NCI-H2196 treated with DMSO at 0.1 percent for 48 hours (cell line): ENCODE results near the gene EIF2S1.
A peak's percentile ranks its signal among the peaks of the same experiment; 100 is the strongest.
"Not testable (repeated sequence)": the region's sequence is repeated elsewhere in the genome, so short reads cannot be mapped to it uniquely, and the experiment has no call there.

Source experiments
- DNase-seq: peaks from one replicate; lab custom pipeline; 2025; ENCODE audit not compliant: unreplicated experiment; lab: John Stamatoyannopoulos, UW

Gene EIF2S1

DNA sequence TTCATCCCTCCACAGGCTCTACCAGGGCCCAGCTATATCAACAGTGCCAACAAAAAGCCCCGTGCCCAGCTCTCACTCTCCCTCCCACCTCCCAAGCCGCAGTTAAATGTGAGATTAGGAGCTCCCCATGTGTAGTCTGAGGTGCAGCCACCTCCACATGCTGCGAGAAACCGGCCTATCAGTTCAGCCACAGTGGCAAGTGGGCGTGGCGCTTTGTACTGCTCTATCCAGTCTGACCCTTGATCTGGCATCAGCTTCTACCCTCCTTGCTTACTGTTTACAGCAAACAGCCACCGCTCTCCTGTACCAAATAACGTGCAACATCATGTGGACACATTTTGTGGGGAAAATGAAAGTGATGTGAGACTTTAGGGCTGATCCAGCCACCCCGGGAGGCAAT, 50.2 kb downstream of the EIF2S1 start:
- no peak for DNase-seq

DNA sequence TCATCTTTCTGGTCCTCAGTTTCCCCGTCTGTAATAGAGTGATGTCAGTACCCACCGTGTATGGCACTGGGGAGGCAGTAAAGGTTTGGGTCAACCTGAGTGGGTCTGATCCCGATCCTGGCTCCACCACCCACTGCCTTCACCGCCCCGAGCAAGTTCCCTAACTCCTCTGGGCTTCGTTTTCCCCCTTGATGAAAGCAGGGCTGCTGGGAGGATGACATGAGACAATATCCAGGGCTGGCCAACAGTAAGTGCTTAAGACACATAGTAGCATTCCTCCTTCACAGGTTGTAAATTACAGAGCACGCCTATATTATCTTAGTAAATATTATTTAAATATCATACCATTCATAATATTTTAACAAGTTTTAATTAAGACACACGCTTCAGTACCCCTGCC, 51.2 kb downstream of the EIF2S1 start:
- no peak for DNase-seq

DNA sequence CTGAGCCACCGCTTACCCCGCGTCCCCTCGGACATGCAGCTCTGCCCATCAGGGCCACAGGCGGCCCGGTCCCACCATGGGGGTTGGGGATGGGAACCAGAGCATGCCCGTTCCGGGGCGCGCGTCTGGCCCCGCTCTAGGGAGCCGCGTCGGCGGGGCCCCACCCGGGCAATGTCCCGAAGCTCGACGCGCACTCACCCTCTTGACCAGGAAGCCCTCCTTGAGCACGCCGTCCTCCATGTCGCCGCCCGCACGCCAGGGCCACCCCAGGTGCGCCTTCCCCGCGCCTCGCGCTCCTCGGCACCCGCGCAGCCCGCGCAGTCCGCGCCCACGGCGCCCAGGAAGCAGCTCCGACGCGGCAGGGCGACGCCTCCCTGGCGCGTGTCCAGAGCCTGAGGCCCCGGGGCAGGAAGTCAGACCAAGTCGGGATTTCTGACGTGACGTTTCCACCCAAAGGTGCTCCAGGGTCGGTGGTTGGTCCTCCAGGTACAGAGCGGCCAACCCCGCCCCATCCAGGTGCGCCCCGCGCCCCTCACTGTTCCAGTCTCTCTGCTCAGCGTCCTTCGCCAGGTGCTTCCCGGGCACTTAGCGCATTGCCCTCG, 51.8 kb downstream of the EIF2S1 start, which contains the start of gene PLEK2:
TSS of gene PLEK2 (minus strand) at position 346 of the 602 bp plus-strand sequence. CDS start at position 240, 106 bp downstream.
- peak; percentile 52 for DNase-seq

GRCh38 chr14:67413806-67414769, 54.0 kb downstream of the EIF2S1 start:
- no peak for DNase-seq

DNA sequence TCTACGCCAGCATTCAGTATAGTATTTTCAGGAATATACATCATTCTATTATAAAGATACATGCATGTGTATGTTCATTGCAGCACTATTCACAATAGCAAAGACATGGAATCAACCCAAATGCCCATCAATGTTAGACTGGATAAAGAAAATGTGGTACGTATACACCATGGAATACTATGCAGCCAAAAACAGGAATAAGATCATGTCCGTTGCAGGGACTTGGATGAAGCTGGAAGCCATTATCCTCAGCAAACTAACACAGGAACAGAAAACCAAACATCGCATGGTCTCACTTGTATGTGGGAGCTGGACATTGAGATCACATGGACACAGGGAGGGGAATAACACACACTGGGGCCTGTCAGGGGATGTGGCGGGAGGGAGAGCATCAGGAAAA, 55.5 kb downstream of the EIF2S1 start:
- DNase-seq, result not testable (repeated sequence)

DNA sequence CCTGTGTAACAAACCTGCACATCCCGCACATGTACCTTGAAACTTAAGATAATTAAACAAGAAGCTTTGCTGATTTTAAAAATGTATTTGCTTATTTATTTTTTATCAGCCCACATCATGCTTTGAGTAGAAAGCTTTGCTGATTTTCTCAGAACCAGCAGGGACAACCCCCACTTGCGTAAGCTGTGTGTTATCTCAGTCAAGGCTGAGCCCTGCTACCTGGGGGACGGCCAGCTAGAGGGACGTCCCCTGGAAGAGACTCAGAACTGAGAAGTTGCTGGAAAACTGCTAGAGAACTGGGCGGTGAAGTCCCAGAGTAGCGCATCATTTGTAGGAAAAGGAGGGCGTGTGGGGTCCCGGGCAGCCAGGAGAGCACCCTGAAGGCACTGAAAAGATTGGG, 56.0 kb downstream of the EIF2S1 start:
- no peak for DNase-seq

GRCh38 chr14:67416810-67417209, 56.7 kb downstream of the EIF2S1 start:
- no peak for DNase-seq

DNA sequence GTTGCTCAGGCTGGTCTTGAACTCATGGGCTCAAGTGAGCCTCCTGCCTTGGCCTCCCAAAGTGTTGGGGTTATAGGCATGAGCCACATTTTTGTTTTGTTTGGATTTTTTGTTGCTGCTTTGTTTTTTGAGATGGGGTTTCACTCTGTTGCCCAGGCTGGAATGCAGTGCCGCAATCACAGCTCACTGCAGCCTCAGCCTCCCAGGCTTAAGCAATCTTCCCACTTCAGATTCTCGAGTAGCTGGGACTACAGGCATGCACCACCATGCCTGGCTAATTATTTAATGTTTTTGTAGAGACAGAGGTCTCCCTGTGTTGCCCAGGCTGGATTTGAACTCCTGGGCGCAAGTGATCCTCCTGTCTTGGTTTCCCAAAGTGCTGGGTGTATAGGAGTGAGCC, 57.5 kb downstream of the EIF2S1 start:
- DNase-seq, result no peak

- DNase-seq, result no peak
Measured at GRCh38 chr14:67418401-67419191, 58.5 kb downstream of the EIF2S1 start.

- DNase-seq, result no peak
Measured at GRCh38 chr14:67420102-67420739, 60.1 kb downstream of the EIF2S1 start.

DNA sequence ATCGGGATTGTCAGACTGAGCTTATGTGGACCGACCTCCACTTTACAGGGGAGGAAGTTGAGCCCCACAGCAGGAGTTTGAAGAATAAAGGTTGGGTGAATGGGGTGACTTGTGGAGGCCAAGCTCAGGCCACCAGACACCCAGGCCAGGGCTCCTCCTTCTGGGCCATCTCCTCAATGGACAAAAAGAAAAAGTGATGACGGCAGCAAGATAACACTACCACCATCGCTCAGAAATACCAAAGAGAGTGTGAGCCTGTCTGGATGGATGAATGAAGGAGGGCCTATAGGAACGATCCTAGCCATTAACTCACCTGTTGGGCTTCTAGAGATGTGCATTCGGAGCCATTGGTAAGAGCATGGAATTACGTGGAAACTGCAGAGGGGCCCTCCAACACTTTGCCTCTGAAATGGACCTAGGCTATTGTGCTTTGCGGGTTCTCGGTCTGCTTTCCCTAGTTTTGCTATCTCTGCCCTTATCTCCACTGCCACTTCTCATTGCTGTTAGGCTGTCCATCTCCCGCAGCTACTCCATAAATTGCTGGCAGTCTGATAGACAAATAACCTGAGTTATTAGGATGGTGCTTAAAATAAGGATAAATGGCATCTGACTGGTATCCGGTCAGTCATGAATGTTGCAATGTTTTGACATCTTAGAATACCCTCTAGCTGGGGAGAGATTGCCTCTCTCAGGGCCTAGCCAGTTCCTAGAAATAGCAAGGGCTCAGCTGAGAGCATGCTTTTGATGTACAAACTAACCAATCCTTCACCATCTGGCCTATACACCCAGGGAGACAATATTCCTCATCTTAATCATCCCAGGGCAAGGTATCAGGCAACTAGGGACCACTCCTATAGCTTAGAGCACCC, 61.5 kb downstream of the EIF2S1 start:
- DNase-seq, result no peak

- DNase-seq, result no peak
Measured at GRCh38 chr14:67423424-67423823, 63.3 kb downstream of the EIF2S1 start.

DNA sequence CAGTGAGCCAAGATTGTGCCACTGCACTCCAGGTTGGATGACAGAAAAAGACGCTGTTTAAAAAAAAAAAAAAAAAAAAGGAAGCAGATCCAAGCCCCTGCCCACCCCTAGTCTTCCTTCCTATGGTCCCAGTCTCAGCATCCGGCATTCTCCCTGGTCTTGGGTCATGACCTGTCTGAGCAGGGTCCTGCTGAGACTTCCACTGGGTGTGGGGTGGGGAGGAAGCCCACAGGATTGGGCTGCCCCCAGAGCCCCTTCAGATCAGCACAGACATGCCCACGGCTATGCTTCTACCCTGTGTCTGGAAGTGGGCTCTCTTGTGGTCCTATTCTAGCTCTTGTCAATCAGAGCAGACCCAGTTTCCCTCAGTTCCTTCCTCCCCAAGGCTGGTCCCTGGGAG, 64.4 kb downstream of the EIF2S1 start:
- DNase-seq, result no peak

GRCh38 chr14:67425608-67426007, 65.5 kb downstream of the EIF2S1 start:
- DNase-seq, result no peak

- DNase-seq, result no peak
Measured at GRCh38 chr14:67426161-67426560, 66.0 kb downstream of the EIF2S1 start.

DNA sequence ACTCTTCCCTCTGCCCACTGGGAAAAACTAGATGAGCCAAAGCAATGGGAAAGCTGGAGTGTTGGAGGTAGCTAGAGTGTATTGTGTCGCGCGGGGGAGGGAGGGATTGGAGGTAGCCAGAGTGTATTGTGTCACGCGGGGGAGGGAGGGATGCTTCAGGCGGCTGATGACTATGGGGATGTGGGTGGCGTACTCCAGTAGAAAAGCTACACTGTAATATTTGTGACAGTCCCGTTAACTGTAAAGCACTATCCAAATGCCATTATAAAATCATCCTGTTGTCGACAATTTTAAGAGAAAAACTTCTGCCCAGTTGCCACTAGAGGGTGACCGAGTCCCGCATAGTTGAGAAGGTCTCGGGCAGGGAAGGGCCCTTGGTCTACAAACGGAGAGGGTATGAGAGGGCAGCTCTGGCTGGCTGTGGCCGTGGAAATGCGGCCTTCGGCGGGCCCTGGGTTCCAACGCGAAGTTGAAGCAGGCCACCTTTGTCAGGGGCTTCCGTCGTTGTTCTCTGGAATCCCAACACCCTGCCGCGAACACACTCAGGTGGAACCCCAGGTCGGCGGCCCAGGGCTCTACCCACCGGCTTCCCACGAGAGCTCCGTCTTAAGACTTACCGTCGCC, 67.0 kb downstream of the EIF2S1 start:
- DNase-seq, result peak; percentile 62

- DNase-seq, result no peak
Measured at GRCh38 chr14:67428501-67429031, 68.4 kb downstream of the EIF2S1 start.

GRCh38 chr14:67429510-67430205, 69.5 kb downstream of the EIF2S1 start:
- DNase-seq, result no peak
